NCI-H748 treated with DMSO at 0.1 percent for 48 hours (cell line): ENCODE data around the gene DNAH7.
A peak's percentile ranks its signal among the peaks of the same experiment; 100 is the strongest.
"Not testable (repeated sequence)": the region's sequence is repeated elsewhere in the genome, so short reads cannot be mapped to it uniquely, and the experiment has no call there.

Experiments
- DNase-seq: peaks from one replicate; lab custom pipeline; 2025; lab: John Stamatoyannopoulos, UW

Gene DNAH7

DNA sequence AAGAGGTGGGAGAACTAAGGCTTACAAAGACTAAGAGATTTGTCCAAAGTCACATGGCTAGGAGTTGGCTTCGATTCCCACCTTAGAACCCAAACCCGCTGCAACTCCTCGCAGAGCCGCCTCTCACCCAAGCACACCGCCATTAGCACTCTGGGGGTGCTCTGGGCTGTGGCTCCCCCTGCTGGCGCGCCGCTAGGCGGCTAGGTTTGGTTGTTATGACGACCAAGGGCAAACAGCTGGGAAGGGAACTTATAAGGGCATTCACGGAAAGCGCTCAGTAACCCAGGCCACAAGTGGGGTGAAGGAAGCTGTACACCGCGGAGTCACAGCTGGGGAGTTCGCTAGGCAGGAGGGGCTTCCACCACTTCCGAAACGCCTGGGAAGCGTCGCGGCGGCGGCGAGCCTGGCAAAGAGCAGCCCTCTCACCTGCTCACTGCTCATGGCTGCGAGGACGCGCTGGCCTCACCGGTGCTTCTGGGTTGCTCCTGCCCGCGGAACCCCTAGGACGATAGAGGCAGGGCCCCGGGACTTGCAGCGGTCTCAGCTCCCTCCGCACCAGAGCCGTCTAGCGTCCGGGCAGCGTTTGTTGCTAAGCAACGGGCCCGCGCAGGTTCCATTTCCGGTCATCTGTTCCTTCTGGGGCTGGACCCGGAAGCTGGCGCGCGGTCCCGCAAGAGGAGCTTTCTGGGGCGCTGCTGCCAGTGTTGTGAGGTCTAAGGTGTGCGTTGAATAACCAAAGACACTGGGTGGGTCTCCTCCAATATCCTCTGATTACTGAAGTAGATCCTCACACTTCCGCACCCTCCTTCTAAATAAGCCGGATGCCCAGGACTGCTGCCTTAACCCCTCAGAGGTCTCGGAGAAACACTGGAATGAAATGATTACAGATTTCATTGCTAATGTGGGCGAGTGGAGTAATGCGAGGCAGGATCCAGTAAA is at the start of gene DNAH7:
DNAH7 (minus strand) TSS at position 567 of the 939 bp plus-strand sequence; CDS start at position 441, 126 bp downstream.
- peak; percentile 83 for DNase-seq

DNA sequence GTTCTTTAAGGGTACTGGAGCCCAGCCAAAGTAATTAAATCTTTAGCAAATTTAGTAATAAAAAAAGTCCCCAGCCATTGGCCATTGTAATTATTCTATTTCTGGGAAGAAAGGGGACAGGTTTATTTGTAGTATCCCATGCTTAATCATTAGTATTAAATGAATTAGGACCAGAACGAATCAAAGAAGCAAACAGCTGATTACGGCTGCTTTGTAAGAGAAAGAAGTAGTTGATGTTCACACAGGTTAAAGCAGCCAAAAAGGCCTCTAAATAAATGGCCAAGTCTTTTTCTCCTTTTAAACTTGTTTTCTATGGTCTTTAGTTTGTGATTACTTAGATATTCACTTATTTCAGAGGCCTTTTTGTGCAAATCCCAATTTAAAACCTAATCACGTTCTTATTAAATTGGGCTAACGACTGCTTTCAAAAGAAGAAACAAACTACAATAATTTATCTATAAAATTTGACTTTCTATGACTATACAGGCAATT is 48.6 kb upstream of the DNAH7 start:
- no peak for DNase-seq

DNA sequence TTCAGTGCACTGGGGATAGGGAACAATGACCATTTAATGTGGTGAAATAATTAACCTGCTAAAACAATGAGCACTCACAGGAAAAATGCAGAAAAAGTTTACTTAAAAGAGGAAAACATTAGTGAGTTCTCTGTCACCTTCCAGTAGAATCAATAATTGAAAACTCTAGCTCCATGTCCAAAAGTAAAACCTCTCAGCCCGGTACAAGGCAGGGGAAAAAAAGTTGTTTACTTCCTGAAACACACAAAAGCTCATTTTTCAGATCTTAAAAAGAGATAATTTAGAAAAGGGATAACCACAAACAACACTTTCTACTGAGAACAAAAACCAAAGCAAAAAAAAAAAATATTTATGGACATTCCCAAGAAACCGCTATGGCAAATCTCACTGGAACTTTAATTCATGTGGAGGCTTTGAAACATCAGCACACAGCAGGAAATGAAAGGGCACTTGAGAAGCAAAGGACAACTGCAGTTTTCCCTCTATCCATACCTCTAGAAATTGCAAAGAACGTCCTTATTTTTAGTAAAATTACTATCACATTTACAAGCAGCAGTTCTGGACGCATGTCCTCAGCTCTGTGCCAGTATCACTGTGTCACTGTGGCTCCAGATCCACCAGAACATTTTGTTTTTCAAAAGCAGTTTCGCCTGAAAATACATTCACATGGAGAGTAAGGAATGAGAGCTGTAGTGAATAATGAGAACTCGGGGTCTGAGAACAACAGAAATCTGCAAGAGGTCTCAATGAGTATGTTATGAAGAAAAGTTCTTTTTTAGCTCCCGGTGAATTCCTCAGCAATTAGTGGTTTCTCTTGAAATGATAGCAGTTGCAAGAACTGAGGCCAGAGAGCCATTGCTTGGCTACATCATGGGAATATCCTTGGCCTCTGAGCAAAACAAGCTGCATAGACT is 44.7 kb upstream of the DNAH7 start:
- DNase-seq = no peak

DNA sequence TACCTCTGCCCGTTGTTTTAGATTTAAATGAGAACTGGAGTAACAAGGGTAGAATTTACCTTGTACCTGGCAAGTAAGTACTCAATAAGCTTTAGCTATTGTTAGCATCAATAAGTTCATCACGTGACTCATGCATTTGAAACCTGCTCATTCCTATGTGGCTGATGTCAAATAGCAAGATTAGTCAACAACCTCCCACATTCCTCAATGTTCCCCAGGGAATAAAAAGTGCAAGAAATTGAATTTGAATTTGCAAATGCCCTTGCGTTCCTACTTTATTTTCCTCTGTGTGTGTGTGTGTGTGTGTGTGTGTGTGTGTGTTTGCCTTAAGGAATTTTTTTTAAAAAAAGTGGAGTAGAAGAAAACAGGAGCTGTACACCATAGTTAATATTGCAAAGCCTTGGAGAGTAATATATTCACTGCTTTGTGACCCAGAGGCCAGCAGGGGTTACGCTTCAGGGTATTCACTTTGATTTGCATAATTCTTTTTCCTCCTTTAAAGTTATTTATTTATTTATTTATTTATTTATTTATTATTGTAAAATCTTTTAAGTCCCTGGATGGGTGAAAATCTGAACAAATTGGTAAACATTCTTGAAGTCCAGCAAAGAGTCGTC is 43.9 kb upstream of the DNAH7 start:
- no peak for DNase-seq

DNA sequence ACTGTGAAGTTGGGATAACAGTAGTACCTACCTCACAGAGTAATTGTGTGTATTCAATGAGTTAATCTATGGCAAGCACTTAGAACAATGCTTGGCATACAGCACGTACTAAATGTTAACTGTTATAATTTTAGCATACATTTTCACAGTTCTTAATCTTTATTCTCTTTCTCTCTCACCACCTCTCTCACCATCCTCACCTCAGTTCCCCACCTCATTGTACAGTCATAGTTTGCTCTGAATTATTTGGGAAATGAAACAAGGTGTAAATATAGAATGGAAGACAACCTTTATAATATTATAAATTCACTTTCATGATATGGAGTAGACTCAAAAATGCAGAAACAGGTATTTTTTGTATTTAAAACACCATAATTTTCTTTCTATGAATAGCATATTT is 40.0 kb upstream of the DNAH7 start:
- no peak for DNase-seq

DNA sequence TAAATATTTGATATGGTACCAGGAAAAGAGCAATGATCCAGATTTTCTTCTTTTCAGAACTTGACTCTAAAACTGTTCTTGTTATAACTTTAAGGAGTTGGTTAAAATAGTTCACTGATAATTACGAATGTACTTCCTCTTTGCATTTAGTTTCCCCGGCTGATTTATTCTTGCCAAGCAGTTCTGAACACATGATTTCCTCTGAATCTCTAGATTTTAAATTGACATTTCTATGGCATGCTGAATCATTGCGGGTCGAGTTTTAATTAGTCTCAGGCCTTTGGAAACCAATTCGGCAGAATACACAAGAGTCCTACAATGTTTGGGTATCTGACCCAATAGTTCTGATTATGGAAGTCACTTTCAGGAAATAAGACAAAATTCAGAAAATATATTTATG is 37.3 kb upstream of the DNAH7 start:
- DNase-seq = no peak

DNA sequence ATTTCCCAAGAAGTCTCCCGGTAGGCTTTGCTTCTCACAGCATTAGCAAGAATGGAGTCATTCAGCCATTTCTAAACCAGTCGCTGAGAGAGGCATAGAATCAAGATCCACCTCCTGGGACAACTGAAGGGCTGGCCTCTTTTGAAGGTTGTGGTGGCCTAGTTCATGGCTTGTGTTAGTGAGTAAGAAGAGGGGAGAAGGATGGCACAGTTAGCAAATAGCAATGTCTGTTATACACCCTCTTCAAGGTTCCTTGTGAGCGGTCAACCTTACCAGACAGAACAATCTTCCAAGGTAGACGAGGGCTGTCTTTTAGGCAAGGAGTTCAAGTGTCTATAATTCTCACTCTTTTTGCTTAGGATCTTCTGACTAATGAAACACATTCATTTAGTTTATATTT is 35.4 kb upstream of the DNAH7 start:
- DNase-seq = no peak

DNA sequence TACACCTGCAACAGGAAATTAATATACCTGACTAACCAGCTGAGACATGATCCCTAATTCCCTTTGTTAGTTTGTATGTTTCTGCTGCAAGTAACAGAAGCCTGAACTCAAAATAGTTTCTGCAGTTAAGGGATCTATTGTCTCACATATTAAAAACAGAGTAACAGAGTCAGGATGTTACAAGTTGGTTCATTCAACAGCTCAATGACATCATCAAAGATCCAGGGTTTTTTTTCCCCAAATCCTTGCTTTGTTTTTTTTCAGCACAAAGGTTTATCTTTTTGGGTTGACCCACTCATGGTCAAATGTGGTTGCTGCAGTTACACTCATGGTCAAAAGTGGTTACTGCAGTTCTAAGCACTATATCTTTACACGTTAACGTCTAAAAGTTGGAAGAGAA is 35.0 kb upstream of the DNAH7 start:
- DNase-seq = no peak

DNA sequence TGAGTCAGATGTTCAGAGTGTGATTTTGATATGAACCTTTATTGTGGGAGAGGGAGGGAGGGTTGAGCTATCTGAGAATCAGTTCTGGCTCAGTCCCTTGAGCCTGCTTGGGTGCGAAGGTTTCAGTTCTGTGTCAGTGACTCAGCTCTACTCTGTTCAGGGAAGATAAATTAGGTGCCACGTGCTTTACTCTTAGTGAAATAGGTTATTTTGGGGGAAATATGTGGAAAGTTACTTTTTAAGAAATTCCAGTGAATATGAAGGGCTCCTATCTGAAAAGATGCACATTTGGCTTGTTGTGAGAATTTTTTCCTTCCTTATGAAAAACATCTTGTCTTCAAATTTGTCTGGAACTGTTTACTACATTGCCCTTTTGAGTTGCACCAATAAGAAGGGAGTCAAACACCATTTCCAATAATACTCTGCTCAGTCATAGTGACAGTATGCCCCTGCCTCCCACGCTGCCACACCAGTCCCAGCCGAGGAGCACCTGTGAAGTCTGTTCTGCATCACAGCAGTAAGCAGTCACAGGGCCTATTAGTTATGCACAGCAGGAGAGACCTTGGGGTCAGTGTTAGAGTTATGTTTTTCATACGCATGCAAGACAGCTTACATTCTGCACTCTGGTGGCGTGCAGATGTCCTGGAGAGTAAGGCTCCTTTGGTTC is 32.8 kb upstream of the DNAH7 start:
- DNase-seq = no peak

DNA sequence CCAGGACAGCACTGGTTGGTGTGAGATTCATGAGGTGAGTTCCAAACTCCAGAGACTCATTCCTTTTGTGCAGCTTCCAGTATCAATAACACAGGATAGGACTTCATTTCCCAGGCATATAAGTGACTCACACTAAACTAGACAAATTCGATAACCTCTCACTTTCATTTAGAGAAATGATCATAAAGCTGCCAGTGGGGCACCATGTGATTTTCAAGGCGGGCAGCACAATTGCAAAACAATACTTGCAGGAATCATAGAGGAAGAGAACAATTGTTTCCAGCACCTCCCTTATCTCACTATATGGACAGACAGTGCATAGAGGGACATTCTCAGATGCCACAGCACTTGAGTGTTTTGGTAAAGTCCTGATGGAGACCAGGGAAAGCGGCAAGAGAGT is 31.3 kb upstream of the DNAH7 start:
- no peak for DNase-seq

DNA sequence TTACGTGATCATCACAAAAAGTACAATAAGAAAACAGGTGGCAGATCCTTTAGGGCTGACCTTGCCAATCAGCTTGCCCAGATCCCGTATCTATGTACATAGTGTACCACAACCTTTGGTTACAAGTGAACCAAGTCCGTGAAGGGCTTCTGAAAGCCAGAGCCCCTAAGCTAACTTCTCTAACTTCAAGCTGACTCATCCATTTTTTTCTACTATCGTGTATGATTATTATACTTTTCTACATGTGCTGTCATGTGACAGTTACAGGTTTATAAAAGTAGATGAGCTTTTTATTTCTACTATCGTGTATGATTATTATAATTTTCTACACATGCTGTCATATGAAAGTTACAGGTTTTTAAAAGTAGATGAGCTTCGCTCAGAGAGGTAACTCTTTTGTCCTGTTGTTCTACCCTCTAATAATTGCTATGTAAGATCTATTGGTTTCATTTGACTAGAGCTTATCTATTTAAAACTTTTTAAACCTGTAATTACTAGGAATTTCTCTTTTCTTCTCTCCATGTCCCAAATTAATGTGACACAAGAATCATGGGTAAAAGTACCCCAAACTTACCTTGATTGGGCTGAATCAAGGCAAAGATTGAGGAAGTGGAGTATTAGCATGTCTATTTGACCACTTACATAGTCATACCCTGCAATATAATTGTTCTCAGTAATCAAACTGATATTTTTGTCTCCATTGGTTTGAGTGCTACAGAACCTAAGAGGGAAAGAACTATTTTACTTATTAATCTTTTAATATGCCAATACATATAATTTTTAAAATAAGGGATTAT is 29.4 kb upstream of the DNAH7 start:
- DNase-seq = no peak

DNA sequence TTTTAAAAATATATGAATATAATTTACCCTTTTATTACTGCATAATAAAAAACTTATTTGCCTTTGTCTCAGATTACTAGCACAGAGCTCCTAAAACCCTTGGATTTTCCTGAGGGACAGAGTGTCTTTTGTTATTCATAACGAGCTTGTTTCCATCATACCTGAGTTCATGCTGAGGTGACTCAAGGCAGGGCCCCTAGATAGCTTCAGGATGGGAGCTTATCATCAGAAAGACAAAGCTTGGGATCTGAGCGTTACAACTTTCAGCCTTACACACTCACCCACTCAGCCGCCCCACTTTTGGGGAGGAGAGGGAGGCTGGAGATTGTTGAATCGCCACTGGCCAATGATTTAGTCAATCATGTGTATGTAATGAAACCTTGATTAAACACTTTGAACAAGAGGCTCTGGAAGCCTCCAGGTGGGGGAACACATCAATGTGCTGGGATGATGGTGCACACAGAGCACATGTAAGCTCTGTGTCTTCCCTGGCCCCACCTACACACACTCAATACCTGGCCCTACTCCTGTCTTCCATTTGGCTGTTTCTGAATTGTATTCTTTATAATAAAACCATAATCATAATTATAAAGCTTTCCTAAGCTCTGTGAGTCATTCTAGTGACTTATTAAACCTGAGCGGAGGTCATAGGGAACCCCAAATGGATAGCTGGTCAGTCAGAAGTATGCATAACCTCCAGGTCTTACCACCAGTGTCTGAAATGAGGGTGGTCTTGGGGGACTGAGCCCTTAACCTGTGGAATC is 28.5 kb upstream of the DNAH7 start:
- no peak for DNase-seq

DNA sequence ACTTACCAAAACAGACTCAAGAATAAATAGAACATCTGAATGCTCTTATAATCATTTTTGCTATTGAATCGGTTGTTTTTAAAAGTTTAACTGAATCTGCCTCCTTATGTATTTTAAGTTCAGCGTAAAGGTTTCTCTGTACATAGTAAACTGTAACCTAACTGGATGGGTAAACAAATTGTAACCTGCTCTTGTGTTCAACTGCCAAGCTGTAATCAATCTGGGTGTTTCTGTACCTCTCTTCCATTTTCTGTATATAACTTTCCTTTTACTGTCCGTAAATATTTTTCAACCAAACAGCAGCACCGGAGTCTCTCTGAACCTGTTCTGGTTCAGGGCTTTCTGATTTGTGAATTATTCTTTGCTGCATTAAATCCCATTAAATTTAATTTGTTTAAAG is 27.6 kb upstream of the DNAH7 start:
- no peak for DNase-seq

DNA sequence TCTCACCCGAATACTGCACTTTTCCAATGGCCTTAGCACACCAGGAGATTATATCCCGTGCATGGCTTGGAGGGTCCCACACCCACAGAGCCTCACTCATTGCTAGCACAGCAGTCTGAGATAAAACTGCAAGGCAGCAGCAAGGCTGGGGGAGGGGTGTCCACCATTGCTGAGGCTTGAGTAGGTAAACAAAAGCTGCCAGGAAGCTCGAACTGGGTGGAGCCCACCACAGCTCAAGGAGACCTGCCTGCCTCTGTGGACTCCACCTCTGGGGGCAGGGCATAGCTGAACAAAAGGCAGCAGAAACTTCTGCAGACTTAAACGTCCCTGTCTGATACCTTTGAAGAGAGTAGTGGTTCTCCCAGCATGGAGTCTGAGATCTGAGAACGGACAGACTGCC is 20.8 kb upstream of the DNAH7 start:
- not testable (repeated sequence) for DNase-seq

DNA sequence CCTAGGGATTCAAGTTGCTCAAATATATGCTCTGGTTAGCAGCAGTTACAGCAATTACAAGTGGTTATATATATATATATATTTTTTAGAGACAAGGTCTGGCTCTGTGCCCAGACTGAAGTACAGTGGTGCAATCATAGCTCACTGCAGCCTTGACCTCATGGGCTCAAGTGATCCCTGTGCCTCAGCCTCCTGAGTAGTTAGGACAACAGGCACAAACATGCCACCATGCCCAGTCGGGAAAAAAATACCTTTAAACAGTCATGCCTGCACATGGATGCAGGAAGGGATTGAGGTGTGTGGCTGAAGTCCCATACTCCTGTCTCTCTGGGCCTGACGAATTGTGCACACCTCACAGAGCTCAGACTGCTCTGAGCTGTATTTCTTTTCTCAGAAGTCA is 19.6 kb upstream of the DNAH7 start:
- no peak for DNase-seq

DNA sequence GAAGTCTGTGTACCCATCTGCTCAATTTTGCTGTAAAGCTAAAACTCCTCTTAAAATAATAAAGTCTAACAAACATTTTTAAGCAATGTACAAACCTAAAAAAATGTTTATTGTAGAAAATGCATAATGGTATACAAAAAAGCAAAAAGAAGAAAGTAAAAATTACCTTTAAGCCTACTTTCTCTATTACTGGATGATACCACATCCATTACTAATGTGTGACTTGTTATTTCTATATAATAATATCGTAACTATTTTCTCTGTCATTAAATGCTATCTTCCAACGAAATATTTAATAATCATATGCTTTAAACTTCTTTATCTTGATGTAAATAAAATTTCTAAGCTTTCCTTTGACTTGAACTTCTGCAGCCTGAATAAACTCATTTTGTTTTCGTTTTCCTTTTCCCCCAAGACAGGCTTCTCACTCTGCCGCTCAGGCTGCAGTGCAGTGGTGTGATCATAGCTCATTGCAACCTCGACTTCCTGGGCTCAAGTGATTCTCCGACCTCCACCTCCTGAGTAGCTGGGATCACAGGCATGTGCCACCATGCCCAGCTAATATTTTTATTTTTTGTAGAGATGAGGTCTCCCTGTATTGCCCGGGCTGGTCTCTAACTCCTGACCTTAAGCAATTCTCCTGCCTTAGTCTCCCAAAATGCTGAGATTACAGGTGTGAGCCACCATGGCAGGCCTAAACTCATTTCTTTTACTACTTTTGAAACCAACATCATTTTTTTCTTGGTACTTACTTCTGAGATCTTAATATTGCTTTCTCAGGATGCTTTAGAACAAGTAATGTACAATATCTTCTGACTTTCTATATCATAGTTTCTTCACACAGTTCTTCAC is 18.1 kb upstream of the DNAH7 start:
- no peak for DNase-seq

DNA sequence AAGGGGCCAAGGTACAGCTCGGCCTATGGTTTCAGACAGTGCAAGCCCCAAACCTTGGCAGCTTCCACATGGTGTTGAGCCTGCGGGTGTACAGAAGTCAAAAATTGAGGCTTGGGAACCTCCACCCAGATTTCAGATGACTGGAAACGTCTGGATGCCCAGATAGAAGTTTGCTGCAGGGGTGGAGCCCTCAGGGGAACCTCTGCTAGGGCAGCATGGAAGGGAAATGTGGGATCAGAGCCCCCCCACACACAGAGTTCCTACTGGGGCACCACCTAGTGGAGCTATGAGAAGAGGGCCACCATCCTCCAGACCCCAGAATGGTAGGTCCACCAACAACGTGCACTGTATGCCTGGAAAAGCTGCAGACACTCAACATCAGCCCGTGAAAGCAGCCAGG is 15.0 kb upstream of the DNAH7 start:
- no peak for DNase-seq

DNA sequence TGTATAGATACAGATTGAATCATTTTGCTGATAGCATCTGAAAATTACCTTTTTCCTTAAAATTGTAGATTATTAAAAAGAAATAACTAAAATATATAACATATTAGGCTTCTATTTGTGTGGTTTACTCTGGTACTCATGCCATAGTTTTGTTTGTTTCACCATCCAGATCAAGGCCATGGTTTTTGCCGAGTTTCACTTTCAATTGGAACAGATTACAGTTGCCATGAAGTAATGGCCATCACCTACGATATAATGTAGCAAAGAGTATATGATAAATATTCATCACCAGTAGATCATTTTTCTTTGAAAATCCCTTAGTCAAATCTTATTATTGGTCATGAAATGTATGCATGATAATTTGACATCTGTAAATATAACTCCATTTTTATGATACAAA is 11.9 kb upstream of the DNAH7 start:
- no peak for DNase-seq

DNA sequence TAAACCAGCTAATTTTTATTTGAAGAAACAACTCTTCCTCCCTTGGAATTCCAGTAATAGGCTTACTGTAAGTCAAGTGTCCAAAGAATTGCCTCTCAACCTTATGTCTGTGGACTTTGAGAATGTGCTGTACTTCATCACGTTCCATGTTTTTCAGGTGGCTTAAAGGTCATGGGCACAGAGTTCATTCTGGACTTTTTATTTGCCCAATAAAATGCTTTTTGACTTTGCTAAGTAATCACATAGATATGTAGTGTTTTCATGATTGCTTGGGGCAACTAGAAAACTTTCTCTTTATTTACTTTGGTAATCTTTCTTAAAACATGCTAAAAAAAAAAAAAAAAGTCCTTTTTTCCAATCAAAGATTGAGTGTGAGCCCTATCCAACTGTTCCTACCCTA is 10.4 kb upstream of the DNAH7 start:
- DNase-seq = no peak
